Left forelimb (tissue), 1 donor: ENCODE data around the gene NOS1AP.

Experiments used
- DNase-seq: peaks from one replicate; pipeline ENCODE4 v3.0.0-alpha.2; 2018; ENCODE audit warnings: low spot score

Gene NOS1AP

DNA sequence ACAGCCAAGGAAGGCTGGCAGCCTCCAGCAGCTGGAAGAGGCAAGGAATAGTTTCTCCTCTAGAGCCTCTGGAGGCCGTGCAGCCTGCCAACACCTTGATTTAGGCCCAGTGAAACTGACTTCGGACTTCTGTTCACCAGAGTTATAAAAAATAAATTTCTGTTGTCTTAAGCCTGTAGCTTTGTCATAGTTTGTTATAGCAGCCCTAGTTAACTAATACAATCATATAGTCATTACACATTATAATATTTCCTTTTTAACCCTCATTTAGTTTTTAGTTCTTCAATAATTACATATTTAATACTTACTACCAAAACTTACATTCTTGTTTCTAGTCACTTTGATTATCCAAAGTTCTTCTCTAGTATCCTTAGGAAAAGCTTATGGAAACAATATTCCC is 20.3 kb downstream of the NOS1AP start:
- DNase-seq, result no peak

GRCh38 chr1:162090378-162090777 is 20.9 kb downstream of the NOS1AP start:
- no peak for DNase-seq

GRCh38 chr1:162091681-162092524 is 22.4 kb downstream of the NOS1AP start:
- DNase-seq, result no peak

GRCh38 chr1:162093095-162093494 is 23.6 kb downstream of the NOS1AP start:
- no peak for DNase-seq

DNA sequence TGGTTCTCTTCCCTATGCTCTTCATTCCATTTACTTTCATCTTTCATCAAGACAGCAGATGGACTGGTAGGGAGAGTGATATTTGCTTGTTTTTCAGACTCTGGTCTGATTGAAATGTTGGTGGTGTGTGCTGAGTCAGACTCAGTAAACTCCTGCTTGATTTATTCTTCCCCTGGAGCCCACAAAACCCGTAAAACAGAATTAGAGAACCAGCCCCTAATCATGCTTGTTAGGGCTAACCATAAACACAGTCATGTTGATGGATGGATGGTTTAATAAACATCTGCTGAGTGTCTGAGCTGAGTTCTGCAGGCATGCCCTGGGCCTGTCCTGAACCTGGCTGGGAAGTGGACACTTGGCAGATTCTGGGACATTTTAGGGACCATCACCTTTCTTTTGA is 24.8 kb downstream of the NOS1AP start:
- DNase-seq, result no peak

GRCh38 chr1:162094723-162095122 is 25.2 kb downstream of the NOS1AP start:
- DNase-seq, result no peak

- DNase-seq, result no peak
These were observed 38.4 kb downstream of the NOS1AP start for GRCh38 chr1:162107911-162108310.

DNA sequence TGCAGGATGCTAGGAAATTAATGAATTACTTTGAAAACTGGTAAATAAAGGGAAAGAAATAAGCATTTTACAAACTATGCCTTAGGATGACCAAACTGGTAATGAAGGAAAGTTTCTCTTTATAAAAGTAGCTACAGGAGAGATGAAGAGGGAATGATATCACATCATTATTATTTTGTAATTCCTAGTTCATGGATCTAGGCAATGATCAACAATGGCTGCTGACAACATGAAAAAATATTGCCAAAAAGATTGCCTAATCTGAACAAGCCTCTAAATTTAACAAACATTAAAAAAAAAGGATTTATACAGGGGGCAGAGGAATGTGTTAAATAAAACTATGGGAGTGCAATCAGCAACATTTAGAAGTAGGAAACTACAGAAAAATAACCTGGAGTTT is 38.9 kb downstream of the NOS1AP start:
- no peak for DNase-seq

GRCh38 chr1:162110910-162111309 is 41.4 kb downstream of the NOS1AP start:
- no peak for DNase-seq

DNA sequence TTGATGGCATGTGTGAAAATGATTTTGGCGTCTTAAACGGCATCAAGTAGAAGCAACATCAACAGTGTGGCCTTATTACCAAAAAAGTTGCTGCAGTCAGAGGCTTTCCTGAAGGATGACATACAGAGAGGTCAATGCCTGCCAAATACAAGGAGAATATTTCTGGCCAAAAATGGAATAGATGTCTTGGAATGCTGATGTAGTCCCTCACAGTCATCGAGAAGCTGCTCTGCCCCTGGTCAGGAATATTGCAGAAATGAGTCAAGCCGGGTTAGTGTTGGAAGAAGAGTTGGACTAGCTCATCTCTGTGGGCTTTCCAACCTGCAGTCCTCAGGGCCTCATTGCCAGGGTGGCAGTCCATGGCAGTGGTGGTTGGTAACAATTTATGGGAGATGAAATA is 42.1 kb downstream of the NOS1AP start:
- no peak for DNase-seq

DNA sequence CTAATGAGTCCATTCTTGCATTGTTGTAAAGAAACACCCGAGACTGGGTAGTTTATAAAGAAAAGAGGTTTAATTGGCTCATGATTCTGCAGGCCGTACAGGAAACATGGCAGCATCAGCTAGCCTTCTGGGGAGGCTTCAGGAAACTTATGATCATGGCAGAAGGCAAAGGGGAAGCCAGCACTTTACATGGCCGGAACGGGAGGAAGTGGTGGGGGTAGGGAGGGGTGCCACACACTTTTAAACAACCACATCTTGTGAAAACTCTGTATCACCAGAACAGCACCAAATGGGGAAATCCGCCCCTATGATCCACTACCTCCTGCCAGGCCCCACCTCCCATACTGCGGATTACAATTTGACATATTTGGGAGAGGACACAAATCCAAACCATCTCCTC is 43.9 kb downstream of the NOS1AP start:
- no peak for DNase-seq

DNA sequence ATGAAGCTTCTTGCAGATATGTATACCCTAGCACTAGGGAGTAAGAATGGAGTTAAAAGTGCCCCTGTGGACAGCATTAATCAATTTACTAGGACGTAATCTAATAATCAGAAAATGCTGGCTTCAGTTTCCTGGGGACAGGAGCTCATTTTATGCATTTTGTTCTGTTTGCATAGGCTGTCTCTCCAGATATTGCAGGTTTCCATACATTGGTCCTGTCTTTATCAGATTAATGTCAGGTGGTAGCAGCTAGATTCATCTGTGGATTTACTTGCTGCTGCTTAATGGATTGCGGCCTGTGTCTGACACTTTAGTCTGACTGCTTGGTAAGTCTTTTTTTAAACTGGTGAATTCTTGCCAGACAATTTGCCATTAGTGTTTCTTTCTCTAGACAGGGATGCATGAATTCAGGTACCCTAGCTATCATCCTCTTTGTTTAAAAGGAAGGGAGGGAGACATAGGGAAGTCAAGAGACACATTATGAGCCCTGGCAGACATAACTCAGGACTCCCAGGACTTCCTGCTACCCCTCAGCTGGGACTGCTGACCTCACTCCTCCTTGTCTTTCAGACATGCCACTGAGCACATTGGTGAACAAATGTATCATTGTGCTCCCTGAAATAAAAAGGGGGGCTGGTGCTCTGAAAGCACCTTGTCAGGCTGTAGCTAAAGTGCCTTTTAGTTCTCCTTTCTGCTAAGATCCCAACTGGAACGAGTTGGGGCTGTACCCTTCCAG is 47.7 kb downstream of the NOS1AP start:
- DNase-seq, result no peak

- DNase-seq, result no peak
These were observed 48.6 kb downstream of the NOS1AP start for GRCh38 chr1:162118063-162118462.

- DNase-seq, result no peak
These were observed 59.3 kb downstream of the NOS1AP start for GRCh38 chr1:162128693-162129356.

- no peak for DNase-seq
These were observed 60.8 kb downstream of the NOS1AP start for GRCh38 chr1:162130308-162130707.

GRCh38 chr1:162131400-162132321 is 62.2 kb downstream of the NOS1AP start:
- no peak for DNase-seq

DNA sequence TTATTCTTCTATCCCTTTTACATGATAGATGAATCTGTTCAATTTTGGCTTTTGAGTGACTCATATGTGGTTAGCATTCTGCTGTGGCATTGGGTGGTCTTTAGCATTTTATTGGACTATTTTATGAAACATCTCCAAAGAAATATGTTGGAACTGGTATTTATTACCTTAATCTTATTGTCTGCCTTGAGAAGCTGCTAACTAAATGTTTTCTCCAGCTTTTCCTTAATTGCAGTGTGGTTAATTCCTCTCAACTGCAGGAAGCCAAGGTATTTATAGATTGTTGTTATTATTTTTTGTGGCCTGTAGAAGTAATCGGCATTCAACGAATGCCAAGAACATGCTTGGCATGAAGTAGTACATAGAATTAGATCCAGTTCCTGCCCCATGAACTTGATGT is 64.1 kb downstream of the NOS1AP start:
- no peak for DNase-seq

- DNase-seq, result no peak
These were observed 65.2 kb downstream of the NOS1AP start for GRCh38 chr1:162134646-162135045.

GRCh38 chr1:162135271-162135775 is 65.8 kb downstream of the NOS1AP start:
- no peak for DNase-seq

GRCh38 chr1:162136760-162137159 is 67.3 kb downstream of the NOS1AP start:
- DNase-seq, result no peak

DNA sequence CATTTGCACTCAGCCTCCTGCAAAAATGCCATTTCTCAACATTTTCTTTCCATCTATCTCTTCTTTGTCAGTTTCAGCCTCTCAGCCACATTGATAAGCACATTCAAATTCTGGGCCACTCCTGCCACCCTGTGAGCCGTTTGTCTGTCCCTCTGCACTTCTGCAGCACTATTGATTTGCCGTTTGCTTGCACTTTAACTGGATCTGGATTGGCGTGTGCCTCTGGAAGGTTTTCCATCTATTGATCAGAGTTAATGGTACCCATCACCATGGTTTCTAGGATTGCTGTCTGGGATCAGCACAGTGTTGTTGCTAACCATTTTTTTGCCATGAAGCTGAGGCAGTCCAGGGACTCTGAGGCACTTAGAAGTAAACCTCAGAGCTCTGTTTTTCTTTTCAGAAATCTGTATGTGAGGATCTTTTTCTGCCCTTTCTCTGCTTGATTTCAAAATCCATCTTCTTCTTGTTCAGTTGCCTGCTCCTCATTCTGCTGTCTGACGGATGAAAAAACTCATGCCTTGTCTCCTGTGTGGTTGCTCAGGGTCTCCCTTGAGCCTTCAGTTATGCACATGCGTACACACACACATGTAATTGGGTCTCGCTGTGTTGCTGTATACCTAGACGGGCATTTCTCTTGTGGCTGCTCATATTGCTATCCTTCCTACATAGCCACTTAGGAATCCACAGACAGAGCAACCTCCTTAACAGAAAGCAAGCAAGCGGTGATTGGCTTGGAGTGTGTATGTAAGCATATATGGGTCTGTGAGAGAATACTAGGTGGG is 67.9 kb downstream of the NOS1AP start:
- no peak for DNase-seq
